SK-N-SH treated with all-trans-retinoic acid at 6 μM for 48 hours (cell line): ENCODE data around the gene ERMARD.

Source experiments
- ATAC-seq: fragments of 200-7000 bp; cut with Tn5 transposase; 3 replicates; pipeline ENCODE4 v1.9.1; 2020; ENCODE audit warnings: mild to moderate bottlenecking, moderate library complexity
- ARNTL ChIP-seq: fragments of 450-650 bp; formaldehyde crosslinking; IDR thresholded peaks from 2 replicates; pipeline ENCODE4 v1.5.0; 2020; ENCODE audit warnings: low read depth, mild to moderate bottlenecking, moderate library complexity, borderline replicate concordance
- BACH2 ChIP-seq: fragments of 250-450 bp; sonication (Bioruptor Pico); IDR thresholded peaks from 2 replicates; pipeline ENCODE4 v1.9.0; 2021; ENCODE audit warnings: mild to moderate bottlenecking, borderline replicate concordance
- CSDC2 ChIP-seq: fragments of 250-450 bp; sonication (Bioruptor Pico); IDR thresholded peaks from 2 replicates; pipeline ENCODE4 v1.5.0; 2020; ENCODE audit warnings: mild to moderate bottlenecking, moderate library complexity
- ESRRG ChIP-seq: fragments of 250-450 bp; sonication (Bioruptor Pico); IDR thresholded peaks from 2 replicates; pipeline ENCODE4 v1.6.1; 2021; ENCODE audit warnings: mild to moderate bottlenecking
- GLIS3 ChIP-seq: fragments of 250-450 bp; sonication (Bioruptor Pico); IDR thresholded peaks from 2 replicates; pipeline ENCODE4 v1.5.0; 2020; ENCODE audit warnings: mild to moderate bottlenecking, moderate library complexity
- ISL1 ChIP-seq: fragments of 250-450 bp; sonication (Bioruptor Pico); IDR thresholded peaks from 2 replicates; pipeline ENCODE4 v2.1.2; 2022; ENCODE audit warnings: mild to moderate bottlenecking, moderate library complexity
- PPARA ChIP-seq: fragments of 250-450 bp; sonication (Bioruptor Pico); IDR thresholded peaks from 2 replicates; pipeline ENCODE4 v1.5.0; 2020; ENCODE audit warnings: mild to moderate bottlenecking, borderline replicate concordance
- RARB ChIP-seq: fragments of 250-450 bp; sonication (Bioruptor Pico); IDR thresholded peaks from 2 replicates; pipeline ENCODE4 v1.8.0; 2021; ENCODE audit warnings: mild to moderate bottlenecking, moderate library complexity
- SNAI2 ChIP-seq: fragments of 250-450 bp; sonication (Bioruptor Pico); IDR thresholded peaks from 2 replicates; pipeline ENCODE4 v1.5.0; 2020; ENCODE audit warnings: mild to moderate bottlenecking, moderate library complexity
- TCF4 ChIP-seq: fragments of 250-450 bp; sonication (Bioruptor Pico); IDR thresholded peaks from 2 replicates; pipeline ENCODE4 v1.8.0; 2021; ENCODE audit warnings: mild to moderate bottlenecking, moderate library complexity, borderline replicate concordance
- ZC3H10 ChIP-seq: fragments of 250-450 bp; sonication (Bioruptor Pico); IDR thresholded peaks from 2 replicates; pipeline ENCODE4 v1.5.1; 2021; ENCODE audit warnings: mild to moderate bottlenecking, moderate library complexity
- ZFP3 ChIP-seq: fragments of 250-450 bp; sonication (Bioruptor Pico); IDR thresholded peaks from 2 replicates; pipeline ENCODE4 v1.5.0; 2020; ENCODE audit warnings: mild to moderate bottlenecking, moderate library complexity
- ZNF565 ChIP-seq: fragments of 450-650 bp; formaldehyde crosslinking; conservative IDR thresholded peaks from 2 replicates; pipeline ENCODE4 v1.5.0; 2020; ENCODE audit warnings: low read depth, mild to moderate bottlenecking, moderate library complexity
- ZNF70 ChIP-seq: fragments of 450-650 bp; formaldehyde crosslinking; IDR thresholded peaks from 2 replicates; pipeline ENCODE4 v1.5.0; 2020; ENCODE audit warnings: mild to moderate bottlenecking, moderate library complexity
- ZNF8 ChIP-seq: fragments of 450-650 bp; formaldehyde crosslinking; IDR thresholded peaks from 2 replicates; pipeline ENCODE4 v1.5.0; 2020; ENCODE audit warnings: mild to moderate bottlenecking, moderate library complexity
- TF ChIP-seq, protein P1 (sequence below): fragments of 250-450 bp; sonication (Bioruptor Pico); IDR thresholded peaks from 2 replicates; pipeline ENCODE4 v1.8.0; 2021; ENCODE audit warnings: low read depth, mild to moderate bottlenecking, moderate library complexity, borderline replicate concordance
- TF ChIP-seq, protein P2 (sequence below): fragments of 250-450 bp; sonication (Bioruptor Pico); IDR thresholded peaks from 2 replicates; pipeline ENCODE4 v1.5.0; 2020; ENCODE audit warnings: mild to moderate bottlenecking, moderate library complexity
- TF ChIP-seq, protein P3 (sequence below): fragments of 250-450 bp; sonication (Bioruptor Pico); IDR thresholded peaks from 2 replicates; pipeline ENCODE4 v1.5.1; 2021; ENCODE audit warnings: mild to moderate bottlenecking, moderate library complexity
- TF ChIP-seq, protein P4 (sequence below): fragments of 250-450 bp; sonication (Bioruptor Pico); IDR thresholded peaks from 2 replicates; pipeline ENCODE4 v1.5.1; 2020; ENCODE audit warnings: low read depth, mild to moderate bottlenecking, moderate library complexity

Gene ERMARD

DNA sequence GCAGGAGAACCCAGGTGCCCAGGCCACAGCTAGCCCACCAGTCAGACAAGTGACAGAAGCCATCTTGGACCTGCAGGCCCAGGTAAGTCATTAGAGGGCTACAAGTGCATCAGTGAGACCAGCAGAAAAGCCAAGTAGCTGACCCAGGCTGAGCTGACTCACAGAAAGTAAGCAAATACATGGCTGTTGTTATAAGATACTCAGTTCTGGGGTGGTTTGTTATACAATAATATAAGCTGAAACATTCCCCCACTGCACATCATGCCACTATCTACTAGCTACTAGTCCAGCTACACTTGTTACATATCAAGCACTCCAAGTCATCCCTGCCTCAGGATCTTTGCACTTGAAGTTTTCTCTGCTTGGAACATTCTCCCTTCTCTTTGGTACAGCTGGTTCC, 10.1 kb upstream of the ERMARD start:
- ATAC-seq: no peak
- TF ChIP-seq GLIS3 (CRISPR knock-in tag) (no peak), ZNF565 (CRISPR knock-in tag) (no peak), ZNF70 (no peak), TCF4 (CRISPR knock-in tag) (no peak), RARB (CRISPR knock-in tag) (no peak), SNAI2 (CRISPR knock-in tag) (no peak), ISL1 (CRISPR knock-in tag) (no peak), ARNTL (no peak)
- TF ChIP-seq, protein P1, sequence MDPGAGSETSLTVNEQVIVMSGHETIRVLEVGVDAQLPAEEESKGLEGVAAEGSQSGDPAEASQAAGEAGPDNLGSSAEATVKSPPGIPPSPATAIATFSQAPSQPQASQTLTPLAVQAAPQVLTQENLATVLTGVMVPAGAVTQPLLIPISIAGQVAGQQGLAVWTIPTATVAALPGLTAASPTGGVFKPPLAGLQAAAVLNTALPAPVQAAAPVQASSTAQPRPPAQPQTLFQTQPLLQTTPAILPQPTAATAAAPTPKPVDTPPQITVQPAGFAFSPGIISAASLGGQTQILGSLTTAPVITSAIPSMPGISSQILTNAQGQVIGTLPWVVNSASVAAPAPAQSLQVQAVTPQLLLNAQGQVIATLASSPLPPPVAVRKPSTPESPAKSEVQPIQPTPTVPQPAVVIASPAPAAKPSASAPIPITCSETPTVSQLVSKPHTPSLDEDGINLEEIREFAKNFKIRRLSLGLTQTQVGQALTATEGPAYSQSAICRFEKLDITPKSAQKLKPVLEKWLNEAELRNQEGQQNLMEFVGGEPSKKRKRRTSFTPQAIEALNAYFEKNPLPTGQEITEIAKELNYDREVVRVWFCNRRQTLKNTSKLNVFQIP (CRISPR knock-in tag): no peak
- TF ChIP-seq, protein P2, sequence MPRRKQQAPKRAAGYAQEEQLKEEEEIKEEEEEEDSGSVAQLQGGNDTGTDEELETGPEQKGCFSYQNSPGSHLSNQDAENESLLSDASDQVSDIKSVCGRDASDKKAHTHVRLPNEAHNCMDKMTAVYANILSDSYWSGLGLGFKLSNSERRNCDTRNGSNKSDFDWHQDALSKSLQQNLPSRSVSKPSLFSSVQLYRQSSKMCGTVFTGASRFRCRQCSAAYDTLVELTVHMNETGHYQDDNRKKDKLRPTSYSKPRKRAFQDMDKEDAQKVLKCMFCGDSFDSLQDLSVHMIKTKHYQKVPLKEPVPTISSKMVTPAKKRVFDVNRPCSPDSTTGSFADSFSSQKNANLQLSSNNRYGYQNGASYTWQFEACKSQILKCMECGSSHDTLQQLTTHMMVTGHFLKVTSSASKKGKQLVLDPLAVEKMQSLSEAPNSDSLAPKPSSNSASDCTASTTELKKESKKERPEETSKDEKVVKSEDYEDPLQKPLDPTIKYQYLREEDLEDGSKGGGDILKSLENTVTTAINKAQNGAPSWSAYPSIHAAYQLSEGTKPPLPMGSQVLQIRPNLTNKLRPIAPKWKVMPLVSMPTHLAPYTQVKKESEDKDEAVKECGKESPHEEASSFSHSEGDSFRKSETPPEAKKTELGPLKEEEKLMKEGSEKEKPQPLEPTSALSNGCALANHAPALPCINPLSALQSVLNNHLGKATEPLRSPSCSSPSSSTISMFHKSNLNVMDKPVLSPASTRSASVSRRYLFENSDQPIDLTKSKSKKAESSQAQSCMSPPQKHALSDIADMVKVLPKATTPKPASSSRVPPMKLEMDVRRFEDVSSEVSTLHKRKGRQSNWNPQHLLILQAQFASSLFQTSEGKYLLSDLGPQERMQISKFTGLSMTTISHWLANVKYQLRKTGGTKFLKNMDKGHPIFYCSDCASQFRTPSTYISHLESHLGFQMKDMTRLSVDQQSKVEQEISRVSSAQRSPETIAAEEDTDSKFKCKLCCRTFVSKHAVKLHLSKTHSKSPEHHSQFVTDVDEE (CRISPR knock-in tag): no peak
- TF ChIP-seq, protein P3, sequence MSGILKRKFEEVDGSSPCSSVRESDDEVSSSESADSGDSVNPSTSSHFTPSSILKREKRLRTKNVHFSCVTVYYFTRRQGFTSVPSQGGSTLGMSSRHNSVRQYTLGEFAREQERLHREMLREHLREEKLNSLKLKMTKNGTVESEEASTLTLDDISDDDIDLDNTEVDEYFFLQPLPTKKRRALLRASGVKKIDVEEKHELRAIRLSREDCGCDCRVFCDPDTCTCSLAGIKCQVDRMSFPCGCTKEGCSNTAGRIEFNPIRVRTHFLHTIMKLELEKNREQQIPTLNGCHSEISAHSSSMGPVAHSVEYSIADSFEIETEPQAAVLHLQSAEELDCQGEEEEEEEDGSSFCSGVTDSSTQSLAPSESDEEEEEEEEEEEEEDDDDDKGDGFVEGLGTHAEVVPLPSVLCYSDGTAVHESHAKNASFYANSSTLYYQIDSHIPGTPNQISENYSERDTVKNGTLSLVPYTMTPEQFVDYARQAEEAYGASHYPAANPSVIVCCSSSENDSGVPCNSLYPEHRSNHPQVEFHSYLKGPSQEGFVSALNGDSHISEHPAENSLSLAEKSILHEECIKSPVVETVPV (CRISPR knock-in tag): no peak

DNA sequence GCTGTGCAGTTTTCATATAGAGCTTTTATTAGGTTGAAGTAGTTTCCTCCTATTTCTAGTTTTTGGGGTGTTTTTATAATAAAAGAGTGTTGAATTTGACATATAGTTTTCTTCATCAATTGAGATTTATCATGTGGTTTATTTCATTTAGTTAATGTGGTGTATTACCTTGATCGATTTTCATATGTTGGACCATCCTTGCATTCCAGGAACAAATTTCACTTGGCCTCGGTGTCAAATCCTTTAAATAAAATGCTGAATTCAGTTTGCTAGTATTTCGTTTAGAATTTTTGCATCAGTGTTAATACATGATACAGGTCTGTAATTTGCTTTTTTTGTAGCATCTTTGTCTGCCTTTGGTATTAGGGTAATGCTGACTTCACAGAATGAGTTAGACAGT, 6.0 kb upstream of the ERMARD start:
- no peak for ATAC-seq
- TF ChIP-seq GLIS3 (CRISPR knock-in tag) (no peak), ZNF8 (no peak), ESRRG (CRISPR knock-in tag) (no peak), ZC3H10 (CRISPR knock-in tag) (no peak), PPARA (CRISPR knock-in tag) (no peak), BACH2 (CRISPR knock-in tag) (no peak)
- TF ChIP-seq, protein P1 (CRISPR knock-in tag): no peak
- TF ChIP-seq, protein P3 (CRISPR knock-in tag): no peak
- TF ChIP-seq, protein P2 (CRISPR knock-in tag): no peak

DNA sequence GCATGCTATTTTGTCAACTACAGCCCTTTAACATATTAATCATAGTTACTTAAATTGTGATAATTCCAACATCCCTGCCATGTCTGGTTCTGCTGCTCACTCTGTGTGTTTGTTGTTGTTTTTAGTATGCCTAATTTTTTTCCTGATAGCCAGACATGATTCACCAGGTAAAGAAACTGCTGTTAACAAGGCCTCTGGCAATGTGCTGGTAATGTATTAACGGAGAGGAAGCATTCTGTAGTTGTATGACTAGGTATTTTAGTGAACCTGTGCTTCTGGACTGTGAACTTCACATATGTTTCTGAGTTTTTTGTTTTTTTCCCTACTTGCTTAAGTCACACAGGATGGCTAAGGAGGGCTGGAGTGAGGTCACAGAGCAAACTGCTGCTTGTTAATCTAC, 4.9 kb upstream of the ERMARD start:
- ATAC-seq: no peak
- TF ChIP-seq ESRRG (CRISPR knock-in tag) (no peak), CSDC2 (CRISPR knock-in tag) (no peak), ZNF8 (no peak), ZFP3 (CRISPR knock-in tag) (no peak), ZNF565 (CRISPR knock-in tag) (no peak), TCF4 (CRISPR knock-in tag) (no peak), GLIS3 (CRISPR knock-in tag) (no peak), PPARA (CRISPR knock-in tag) (no peak), ZNF70 (no peak), ARNTL (no peak)
- TF ChIP-seq, protein P1 (CRISPR knock-in tag): no peak
- TF ChIP-seq, protein P3 (CRISPR knock-in tag): no peak
- TF ChIP-seq, protein P4, sequence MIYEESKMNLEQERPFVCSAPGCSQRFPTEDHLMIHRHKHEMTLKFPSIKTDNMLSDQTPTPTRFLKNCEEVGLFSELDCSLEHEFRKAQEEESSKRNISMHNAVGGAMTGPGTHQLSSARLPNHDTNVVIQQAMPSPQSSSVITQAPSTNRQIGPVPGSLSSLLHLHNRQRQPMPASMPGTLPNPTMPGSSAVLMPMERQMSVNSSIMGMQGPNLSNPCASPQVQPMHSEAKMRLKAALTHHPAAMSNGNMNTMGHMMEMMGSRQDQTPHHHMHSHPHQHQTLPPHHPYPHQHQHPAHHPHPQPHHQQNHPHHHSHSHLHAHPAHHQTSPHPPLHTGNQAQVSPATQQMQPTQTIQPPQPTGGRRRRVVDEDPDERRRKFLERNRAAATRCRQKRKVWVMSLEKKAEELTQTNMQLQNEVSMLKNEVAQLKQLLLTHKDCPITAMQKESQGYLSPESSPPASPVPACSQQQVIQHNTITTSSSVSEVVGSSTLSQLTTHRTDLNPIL (CRISPR knock-in tag): no peak
